ENCODE results near the gene URB1.
A peak's percentile ranks its signal among the peaks of the same experiment; 100 is the strongest.

URB1 gene

GRCh38 chr21:32418146-32418545 is 25.3 kb upstream of the URB1 start:
- Mint-ChIP-seq H3K27me3 (ENCODE audit: low read depth) (peaks cover 44% of the 10 kb centered on the region), H3K4me3 (no peak overlapping the region), H3K9me3 (peaks cover 8% of the 10 kb centered on the region), H3K36me3 (ENCODE audit: low read depth) (no peaks in the 10 kb centered on the region), H3K4me1 (peaks cover 13% of the 10 kb centered on the region), H3K27ac (no peak overlapping the region)
- no peak for TF ChIP-seq CTCF (IDR thresholded peaks at IDR 0.05; ENCODE audit: unreplicated experiment in 3 of 3)

DNA sequence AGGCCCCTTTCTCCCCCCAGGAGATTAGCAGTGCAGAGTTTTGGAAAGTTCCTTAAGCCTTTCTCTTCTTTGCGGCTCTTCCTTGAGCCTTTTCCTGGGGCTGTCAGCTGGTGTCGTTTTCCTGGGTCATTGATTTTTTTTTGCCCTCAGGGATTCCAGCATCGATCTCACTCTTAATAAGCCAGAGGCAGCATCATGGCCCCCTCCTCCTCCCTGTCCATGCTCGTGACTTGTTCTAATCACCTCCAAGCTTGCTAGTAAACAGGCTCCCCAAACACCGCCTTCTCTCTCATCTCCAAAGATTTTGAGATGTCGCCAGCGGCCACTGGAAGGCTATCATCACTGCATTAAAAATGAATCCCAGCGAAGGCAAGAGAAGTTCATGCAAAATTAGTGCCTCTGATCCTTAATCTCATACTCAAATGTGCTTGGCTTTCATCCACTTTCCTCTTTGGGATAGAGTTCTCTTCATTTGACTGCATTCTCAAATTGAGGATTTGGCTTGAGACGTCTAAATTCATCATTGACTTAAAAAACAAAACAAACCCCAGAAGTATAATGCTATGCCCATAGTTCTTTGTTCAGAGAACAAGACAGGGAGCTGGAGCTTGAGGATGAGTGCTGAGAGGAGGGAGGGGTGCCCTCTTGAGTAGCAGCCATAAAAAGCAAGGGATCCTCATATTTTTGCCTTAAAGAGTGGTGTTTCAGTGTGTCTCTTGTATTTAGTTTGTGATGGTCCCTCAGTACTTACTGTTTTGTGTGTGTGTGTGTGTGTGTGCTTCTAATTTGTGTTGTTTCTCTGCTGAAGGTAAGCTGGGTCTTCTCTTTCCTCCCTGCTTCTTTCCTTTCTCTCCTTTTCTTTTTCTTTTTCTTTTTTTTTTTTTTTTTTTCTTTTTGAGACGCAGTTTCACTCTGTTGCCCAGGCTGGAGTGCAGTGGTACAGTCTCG is 22.9 kb upstream of the URB1 start:
- H3K27ac Mint-ChIP-seq = peak overlapping the region in 1 of 3 experiments; percentile 5

GRCh38 chr21:32414579-32415358 is 22.0 kb upstream of the URB1 start:
- TF ChIP-seq CTCF (IDR thresholded peaks at IDR 0.05; ENCODE audit: unreplicated experiment in 3 of 3) = peak in 1 of 3 experiments; percentile 12
- H3K9me3 Mint-ChIP-seq = no peaks in the 10 kb centered on the region
- H3K27me3 Mint-ChIP-seq (ENCODE audit: low read depth) = peaks cover 63% of the 10 kb centered on the region
- H3K4me1 Mint-ChIP-seq = peaks cover 17% of the 10 kb centered on the region
- H3K4me3 Mint-ChIP-seq = no peak overlapping the region
- H3K36me3 Mint-ChIP-seq (ENCODE audit: low read depth) = no peaks in the 10 kb centered on the region
- no peak overlapping the region for H3K27ac Mint-ChIP-seq

More for the DNA sequence above, 22.9 kb upstream of the URB1 start:
- peaks cover 57% of the 10 kb centered on the region for H3K27me3 Mint-ChIP-seq (ENCODE audit: low read depth)
- H3K9me3 Mint-ChIP-seq = no peaks in the 10 kb centered on the region
- H3K4me1 Mint-ChIP-seq = peaks cover 17% of the 10 kb centered on the region
- H3K36me3 Mint-ChIP-seq (ENCODE audit: low read depth) = no peaks in the 10 kb centered on the region
- TF ChIP-seq CTCF (IDR thresholded peaks at IDR 0.05; ENCODE audit: unreplicated experiment in 3 of 3) = no peak
- H3K4me3 Mint-ChIP-seq = peak overlapping the region in 1 of 3 experiments; percentile 11

GRCh38 chr21:32413697-32414578 is 21.1 kb upstream of the URB1 start:
- no peaks in the 10 kb centered on the region for H3K36me3 Mint-ChIP-seq (ENCODE audit: low read depth)
- H3K9me3 Mint-ChIP-seq = no peaks in the 10 kb centered on the region

More at GRCh38 chr21:32413697-32414578, 21.1 kb upstream of the URB1 start:
- Mint-ChIP-seq H3K27ac (no peak overlapping the region), H3K4me1 (peaks cover 17% of the 10 kb centered on the region), H3K4me3 (peak overlapping the region; percentile 77 to 83 (median 82)), H3K27me3 (ENCODE audit: low read depth) (peaks cover 70% of the 10 kb centered on the region)
- no peak for TF ChIP-seq CTCF (IDR thresholded peaks at IDR 0.05; ENCODE audit: unreplicated experiment in 3 of 3)
